ENCODE data around the gene NDUFAF4.
A peak's percentile ranks its signal among the peaks of the same experiment; 100 is the strongest.
"Not testable (repeated sequence)": the region's sequence is repeated elsewhere in the genome, so short reads cannot be mapped to it uniquely, and the experiment has no call there.

NDUFAF4 gene

DNA sequence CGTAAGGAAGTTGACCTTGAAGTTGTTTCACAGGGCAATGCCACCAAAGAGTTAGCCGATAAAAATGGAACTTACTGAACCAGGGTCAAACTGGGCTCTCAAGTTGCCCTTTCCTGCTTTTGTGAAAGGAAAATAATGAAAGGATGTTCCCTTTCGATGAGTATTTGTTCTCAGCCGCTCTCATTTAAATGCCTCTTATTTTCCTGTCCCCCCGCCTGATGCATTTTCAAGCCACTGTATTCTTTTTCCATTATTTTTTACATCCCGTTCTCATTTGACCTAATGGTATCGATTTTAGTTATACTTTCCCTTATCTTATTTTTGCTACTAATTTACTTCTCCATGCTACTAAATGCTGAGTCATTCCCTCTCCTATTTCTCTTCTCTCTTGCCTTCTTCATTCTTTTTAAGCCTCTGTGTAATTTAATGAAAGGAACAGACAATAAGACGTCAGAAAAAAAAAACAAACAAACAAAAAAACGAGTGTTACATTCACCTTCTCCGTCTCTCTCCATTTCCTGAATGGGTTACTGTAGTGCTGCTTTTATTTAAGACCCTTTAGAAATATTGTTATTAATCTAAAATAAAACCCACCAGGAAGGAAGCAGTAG lies 655 bp upstream of the NDUFAF4 start:
- Histone ChIP-seq H3K9me3 (ENCODE audit: control insufficient read depth, insufficient read depth, low read length) (no peaks in the 10 kb centered on the region), H3K4me1 (ENCODE audit: control insufficient read depth, insufficient read depth, low read length) (no peaks in the 10 kb centered on the region), H3K9ac (ENCODE audit: low read depth, low read length) (peak overlapping the region; percentile 62), H3K4me3 (ENCODE audit: low read depth, low read length) (peak overlapping the region; percentile 70), H3K27me3 (ENCODE audit: control insufficient read depth, insufficient read depth, low read length) (no peaks in the 10 kb centered on the region), H3K36me3 (ENCODE audit: control insufficient read depth, insufficient read depth, low read length) (peaks cover 4% of the 10 kb centered on the region)

DNA sequence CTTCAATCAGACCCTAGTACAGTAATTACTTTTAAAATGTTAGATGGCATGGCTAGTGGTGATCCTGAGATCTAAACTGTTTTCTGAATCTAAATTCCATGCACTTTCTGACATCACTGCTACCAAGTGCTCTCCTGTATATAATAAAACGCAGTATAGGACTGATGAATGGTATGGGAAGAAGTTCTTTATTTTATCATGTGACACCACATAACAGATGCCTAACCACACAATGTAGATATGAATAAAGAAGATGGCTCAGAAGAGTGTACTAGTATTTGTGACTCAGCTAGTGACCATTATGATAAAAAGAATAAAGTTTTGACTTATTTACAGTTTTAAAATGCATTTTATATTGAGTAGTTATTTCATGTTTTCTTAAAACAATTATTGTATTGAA lies 8.5 kb downstream of the NDUFAF4 start:
- H3K27me3 ChIP-seq (ENCODE audit: control insufficient read depth, insufficient read depth, low read length) = no peaks in the 10 kb centered on the region
- no peak overlapping the region for H3K9ac ChIP-seq (ENCODE audit: low read depth, low read length)
- peaks cover 7% of the 10 kb centered on the region for H3K36me3 ChIP-seq (ENCODE audit: control insufficient read depth, insufficient read depth, low read length)
- no peaks in the 10 kb centered on the region for H3K9me3 ChIP-seq (ENCODE audit: control insufficient read depth, insufficient read depth, low read length)
- no peaks in the 10 kb centered on the region for H3K4me1 ChIP-seq (ENCODE audit: control insufficient read depth, insufficient read depth, low read length)
- H3K4me3 ChIP-seq (ENCODE audit: low read depth, low read length) = no peak overlapping the region

DNA sequence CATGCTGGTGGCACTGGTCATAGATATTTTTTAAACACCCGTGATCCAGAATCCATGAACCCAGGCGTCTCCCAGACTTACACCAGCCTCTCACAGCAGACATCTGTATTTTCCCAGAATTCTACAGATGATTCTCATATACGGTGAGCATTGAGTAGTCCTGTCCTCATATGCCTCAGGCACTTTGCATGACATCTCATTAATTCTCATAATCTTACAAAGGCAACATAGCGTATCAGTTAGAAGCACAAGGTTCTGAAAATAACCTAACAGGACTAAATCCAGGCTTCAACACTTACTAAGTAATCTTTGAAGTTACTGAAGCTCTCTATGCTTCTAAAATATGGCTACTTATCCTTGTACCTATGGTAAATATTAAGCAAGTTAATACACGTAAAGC lies 8.9 kb downstream of the NDUFAF4 start:
- Histone ChIP-seq H3K4me1 (ENCODE audit: control insufficient read depth, insufficient read depth, low read length) (no peaks in the 10 kb centered on the region), H3K27me3 (ENCODE audit: control insufficient read depth, insufficient read depth, low read length) (no peaks in the 10 kb centered on the region), H3K4me3 (ENCODE audit: low read depth, low read length) (no peak overlapping the region), H3K9me3 (ENCODE audit: control insufficient read depth, insufficient read depth, low read length) (no peaks in the 10 kb centered on the region), H3K36me3 (ENCODE audit: control insufficient read depth, insufficient read depth, low read length) (peaks cover 4% of the 10 kb centered on the region), H3K9ac (ENCODE audit: low read depth, low read length) (no peak overlapping the region)

DNA sequence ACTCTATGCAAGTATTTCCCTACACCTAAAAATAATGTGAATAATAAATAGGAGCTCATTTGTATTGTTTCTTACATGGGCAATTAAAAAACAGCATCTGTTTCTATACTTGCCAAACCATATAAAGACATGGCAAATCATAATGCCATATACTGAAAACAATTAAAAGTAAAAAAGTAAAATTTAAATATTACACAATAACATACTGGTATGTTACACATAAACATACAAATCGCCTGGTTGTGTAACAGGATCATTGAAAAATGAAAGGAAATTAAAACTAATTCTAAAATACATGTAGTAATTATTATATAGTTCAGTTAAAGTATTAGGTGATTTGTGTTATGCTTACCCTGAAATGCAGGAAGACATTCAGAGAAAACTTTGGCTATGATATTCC lies 11.2 kb downstream of the NDUFAF4 start:
- no peaks in the 10 kb centered on the region for H3K36me3 ChIP-seq (ENCODE audit: control insufficient read depth, insufficient read depth, low read length)
- no peak overlapping the region for H3K9ac ChIP-seq (ENCODE audit: low read depth, low read length)
- no peaks in the 10 kb centered on the region for H3K4me1 ChIP-seq (ENCODE audit: control insufficient read depth, insufficient read depth, low read length)
- no peaks in the 10 kb centered on the region for H3K9me3 ChIP-seq (ENCODE audit: control insufficient read depth, insufficient read depth, low read length)
- no peak overlapping the region for H3K4me3 ChIP-seq (ENCODE audit: low read depth, low read length)
- no peaks in the 10 kb centered on the region for H3K27me3 ChIP-seq (ENCODE audit: control insufficient read depth, insufficient read depth, low read length)

DNA sequence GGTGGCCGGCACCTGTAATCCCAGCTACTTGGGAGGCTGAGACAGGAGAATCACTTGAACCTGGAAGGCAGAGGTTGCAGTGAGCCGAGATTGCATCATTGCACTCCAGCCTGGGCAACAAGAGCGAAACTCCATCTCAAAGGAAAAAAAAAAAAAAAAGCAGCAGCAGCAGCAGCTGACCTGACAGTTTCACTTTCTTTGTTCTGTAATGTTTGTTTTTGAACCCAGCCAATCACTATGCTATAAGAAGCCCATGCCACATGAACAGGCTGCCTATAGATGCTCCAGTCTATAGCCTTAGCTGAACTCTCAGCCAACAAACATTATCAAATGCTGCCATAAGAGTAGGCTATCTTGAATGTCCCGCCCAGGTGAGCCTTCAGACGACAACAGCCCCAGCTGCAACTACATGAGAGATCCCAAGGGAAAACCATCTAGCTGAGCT lies 12.5 kb downstream of the NDUFAF4 start:
- H3K9ac ChIP-seq (ENCODE audit: low read depth, low read length); H3K9me3 ChIP-seq (ENCODE audit: control insufficient read depth, insufficient read depth, low read length); H3K36me3 ChIP-seq (ENCODE audit: control insufficient read depth, insufficient read depth, low read length); H3K4me1 ChIP-seq (ENCODE audit: control insufficient read depth, insufficient read depth, low read length); H3K4me3 ChIP-seq (ENCODE audit: low read depth, low read length); H3K27me3 ChIP-seq (ENCODE audit: control insufficient read depth, insufficient read depth, low read length): not testable (repeated sequence)

DNA sequence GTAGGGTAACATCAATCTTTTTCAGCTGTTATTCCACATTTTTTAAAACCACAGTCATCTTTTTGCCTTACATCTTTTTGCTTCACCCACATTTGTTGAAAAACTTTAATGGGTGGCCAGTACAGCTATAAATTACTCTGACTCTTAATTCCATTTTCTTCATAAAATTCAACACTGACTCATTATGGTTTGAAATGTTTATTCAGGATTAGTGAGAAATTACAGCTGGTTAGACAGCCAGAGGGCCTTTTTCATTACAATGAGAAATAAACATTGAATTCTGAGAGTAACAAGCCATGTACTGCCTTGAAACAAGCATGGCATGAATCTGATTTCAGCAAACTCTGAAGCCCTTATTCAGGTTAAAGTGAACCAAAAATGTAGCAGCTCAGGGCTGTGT lies 19.5 kb downstream of the NDUFAF4 start:
- Histone ChIP-seq H3K4me1 (ENCODE audit: control insufficient read depth, insufficient read depth, low read length) (no peaks in the 10 kb centered on the region), H3K27me3 (ENCODE audit: control insufficient read depth, insufficient read depth, low read length) (no peaks in the 10 kb centered on the region), H3K9ac (ENCODE audit: low read depth, low read length) (no peak overlapping the region), H3K4me3 (ENCODE audit: low read depth, low read length) (no peak overlapping the region), H3K9me3 (ENCODE audit: control insufficient read depth, insufficient read depth, low read length) (no peaks in the 10 kb centered on the region), H3K36me3 (ENCODE audit: control insufficient read depth, insufficient read depth, low read length) (no peaks in the 10 kb centered on the region)

DNA sequence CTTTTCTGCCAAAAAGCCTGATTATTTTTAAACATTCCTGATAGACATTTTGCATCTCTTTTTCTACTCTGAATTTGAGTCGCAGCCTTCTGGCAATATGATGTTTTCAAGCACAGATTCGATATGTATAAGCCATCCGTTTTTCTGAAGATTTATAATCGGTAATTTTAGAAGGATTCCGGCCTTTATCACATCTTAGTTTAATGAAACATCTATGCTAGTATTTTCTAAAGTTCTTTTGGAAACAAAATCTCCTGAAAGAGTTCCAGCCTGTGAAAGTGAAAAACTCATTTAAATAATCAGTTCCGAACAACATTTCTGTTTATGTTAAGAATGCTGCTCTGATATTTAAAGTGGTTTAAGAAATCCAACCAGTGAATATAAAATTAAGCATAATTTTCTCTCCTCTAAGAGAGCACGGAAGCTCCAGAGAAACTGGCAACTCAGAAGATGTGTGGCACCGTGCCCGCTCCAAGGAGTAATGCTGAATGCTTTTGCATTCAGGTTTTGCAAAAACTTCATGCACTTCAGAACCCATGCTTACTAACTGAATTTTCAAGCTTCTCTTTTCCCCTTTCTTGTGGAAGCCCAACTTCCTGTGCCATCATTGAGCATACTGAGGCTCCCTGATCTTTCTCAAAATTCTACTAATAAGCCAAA lies 20.7 kb downstream of the NDUFAF4 start:
- no peak overlapping the region for H3K4me3 ChIP-seq (ENCODE audit: low read depth, low read length)
- H3K9ac ChIP-seq (ENCODE audit: low read depth, low read length) = no peak overlapping the region
- no peaks in the 10 kb centered on the region for H3K9me3 ChIP-seq (ENCODE audit: control insufficient read depth, insufficient read depth, low read length)
- H3K27me3 ChIP-seq (ENCODE audit: control insufficient read depth, insufficient read depth, low read length) = no peaks in the 10 kb centered on the region
- no peaks in the 10 kb centered on the region for H3K4me1 ChIP-seq (ENCODE audit: control insufficient read depth, insufficient read depth, low read length)
- H3K36me3 ChIP-seq (ENCODE audit: control insufficient read depth, insufficient read depth, low read length) = no peaks in the 10 kb centered on the region

DNA sequence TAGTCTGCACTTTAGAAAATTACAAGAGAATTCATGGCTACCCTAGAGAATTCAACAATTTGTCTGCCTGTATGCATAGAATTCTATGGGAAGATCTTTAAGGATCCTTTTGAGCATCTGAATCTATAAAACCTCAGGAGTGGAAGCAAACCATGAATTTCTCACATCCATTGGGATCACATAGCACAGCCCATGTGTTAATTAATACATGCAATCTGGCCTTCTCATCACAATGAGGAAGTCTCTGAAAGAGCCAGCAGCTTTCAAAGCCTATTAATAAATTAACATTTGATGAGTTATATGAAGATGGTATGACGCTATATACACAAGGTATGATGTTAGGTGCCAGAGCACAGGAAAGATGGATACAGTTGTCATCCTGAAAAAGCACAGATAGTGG lies 24.7 kb downstream of the NDUFAF4 start:
- Histone ChIP-seq H3K4me1 (ENCODE audit: control insufficient read depth, insufficient read depth, low read length) (no peaks in the 10 kb centered on the region), H3K4me3 (ENCODE audit: low read depth, low read length) (no peak overlapping the region), H3K27me3 (ENCODE audit: control insufficient read depth, insufficient read depth, low read length) (no peaks in the 10 kb centered on the region), H3K9me3 (ENCODE audit: control insufficient read depth, insufficient read depth, low read length) (no peaks in the 10 kb centered on the region), H3K9ac (ENCODE audit: low read depth, low read length) (no peak overlapping the region), H3K36me3 (ENCODE audit: control insufficient read depth, insufficient read depth, low read length) (no peaks in the 10 kb centered on the region)

DNA sequence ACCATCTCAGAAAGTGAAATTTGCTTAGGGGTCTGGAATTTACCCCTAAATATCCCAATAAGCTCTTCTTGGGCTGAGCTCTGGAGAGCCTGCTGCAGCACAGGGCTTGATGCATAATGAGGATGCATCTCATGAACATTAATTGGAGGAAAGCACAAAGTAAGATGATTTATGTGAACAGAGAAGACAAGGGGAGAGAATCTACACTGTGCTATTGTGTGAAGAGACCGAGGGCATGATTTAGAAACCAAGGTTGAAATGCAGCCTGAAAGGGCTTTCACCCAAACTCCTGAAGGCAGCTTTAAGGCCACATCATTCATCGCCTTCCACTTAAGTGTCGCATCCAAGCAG lies 32.7 kb downstream of the NDUFAF4 start:
- H3K4me3 ChIP-seq (ENCODE audit: low read depth, low read length) = no peak overlapping the region
- H3K9me3 ChIP-seq (ENCODE audit: control insufficient read depth, insufficient read depth, low read length) = peaks cover 3% of the 10 kb centered on the region
- H3K4me1 ChIP-seq (ENCODE audit: control insufficient read depth, insufficient read depth, low read length) = no peaks in the 10 kb centered on the region
- no peak overlapping the region for H3K9ac ChIP-seq (ENCODE audit: low read depth, low read length)
- no peaks in the 10 kb centered on the region for H3K36me3 ChIP-seq (ENCODE audit: control insufficient read depth, insufficient read depth, low read length)
- no peaks in the 10 kb centered on the region for H3K27me3 ChIP-seq (ENCODE audit: control insufficient read depth, insufficient read depth, low read length)

DNA sequence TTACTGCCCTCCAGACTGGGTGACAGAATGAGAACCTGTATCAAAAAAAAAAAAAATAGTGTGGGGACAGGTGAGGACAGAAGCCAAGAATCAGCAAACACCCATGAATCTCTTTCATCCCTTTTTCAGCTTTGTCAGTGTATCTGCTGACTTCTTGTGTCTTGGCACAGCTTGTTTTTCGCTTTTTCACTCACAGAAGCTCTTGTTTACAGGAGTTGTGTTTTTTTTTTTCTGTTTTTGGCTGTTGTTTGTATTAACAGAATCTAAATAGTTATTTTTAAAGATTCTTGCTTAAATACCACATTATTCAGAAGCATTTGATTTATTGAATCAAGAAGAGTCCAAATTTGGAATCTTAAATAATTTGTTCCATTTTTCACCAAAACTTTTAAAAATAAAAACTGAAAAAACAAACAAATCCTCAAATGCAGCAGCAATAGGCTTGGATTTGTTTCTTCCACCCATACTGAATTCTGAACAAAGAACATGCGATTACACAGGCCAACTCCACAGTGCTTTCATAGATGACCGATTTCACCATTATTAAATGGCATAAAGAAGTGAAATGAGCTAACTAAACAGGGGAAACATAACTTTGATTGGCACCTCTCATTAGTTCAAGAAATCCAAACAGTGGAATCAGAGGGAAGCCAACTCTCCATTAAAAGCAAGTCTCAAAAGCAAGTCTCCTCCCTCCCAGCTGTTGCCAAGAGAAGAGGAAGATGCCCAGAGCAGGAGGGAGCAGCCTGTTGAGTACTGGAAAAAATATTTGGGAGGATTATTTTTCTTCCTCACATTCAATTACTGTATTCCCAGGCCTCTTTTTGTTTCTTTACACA lies 33.3 kb downstream of the NDUFAF4 start:
- no peaks in the 10 kb centered on the region for H3K36me3 ChIP-seq (ENCODE audit: control insufficient read depth, insufficient read depth, low read length)
- peaks cover 3% of the 10 kb centered on the region for H3K9me3 ChIP-seq (ENCODE audit: control insufficient read depth, insufficient read depth, low read length)
- H3K4me3 ChIP-seq (ENCODE audit: low read depth, low read length) = no peak overlapping the region
- no peak overlapping the region for H3K9ac ChIP-seq (ENCODE audit: low read depth, low read length)
- no peaks in the 10 kb centered on the region for H3K4me1 ChIP-seq (ENCODE audit: control insufficient read depth, insufficient read depth, low read length)
- H3K27me3 ChIP-seq (ENCODE audit: control insufficient read depth, insufficient read depth, low read length) = no peaks in the 10 kb centered on the region

DNA sequence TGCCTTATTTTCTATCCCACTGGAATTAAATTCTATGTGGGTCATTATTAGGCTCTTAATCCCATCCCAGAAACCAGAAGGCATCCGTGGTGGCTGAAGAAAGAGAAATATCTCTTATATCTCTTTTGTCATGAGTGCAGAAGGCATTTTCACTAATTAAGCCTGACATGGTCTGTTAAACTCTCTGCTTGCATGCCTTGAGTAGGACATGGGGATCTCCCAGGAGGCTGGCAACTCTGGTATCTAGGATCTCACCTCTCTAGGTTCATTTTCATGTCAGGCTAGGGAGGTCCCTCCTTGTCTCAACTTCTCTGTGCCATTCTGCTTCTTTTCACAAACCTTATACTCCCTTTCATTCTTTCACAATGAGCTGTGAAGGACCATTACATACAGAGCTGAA lies 35.1 kb downstream of the NDUFAF4 start:
- Histone ChIP-seq H3K9me3 (ENCODE audit: control insufficient read depth, insufficient read depth, low read length) (peaks cover 3% of the 10 kb centered on the region), H3K36me3 (ENCODE audit: control insufficient read depth, insufficient read depth, low read length) (no peaks in the 10 kb centered on the region), H3K27me3 (ENCODE audit: control insufficient read depth, insufficient read depth, low read length) (no peaks in the 10 kb centered on the region), H3K4me1 (ENCODE audit: control insufficient read depth, insufficient read depth, low read length) (no peaks in the 10 kb centered on the region), H3K9ac (ENCODE audit: low read depth, low read length) (no peak overlapping the region), H3K4me3 (ENCODE audit: low read depth, low read length) (no peak overlapping the region)

DNA sequence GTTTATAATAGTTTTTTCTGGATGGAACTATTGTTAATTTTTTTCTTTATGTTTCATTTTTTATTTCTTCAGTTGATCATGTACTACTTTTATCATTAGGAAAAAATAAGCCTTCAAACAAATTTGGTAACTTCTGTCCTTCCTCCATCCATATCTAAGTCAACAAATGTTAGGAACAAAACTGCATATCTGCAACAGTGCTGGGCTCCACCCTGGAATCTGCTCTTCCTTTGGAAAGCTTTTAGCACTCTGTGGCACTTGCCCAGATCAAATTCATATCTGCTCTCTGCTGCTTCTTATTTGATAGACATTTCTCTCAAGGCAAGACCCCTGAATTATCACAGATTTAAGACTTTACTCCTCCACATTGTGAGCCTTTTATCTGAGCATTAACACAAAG lies 36.1 kb downstream of the NDUFAF4 start:
- Histone ChIP-seq H3K9ac (ENCODE audit: low read depth, low read length) (no peak overlapping the region), H3K4me1 (ENCODE audit: control insufficient read depth, insufficient read depth, low read length) (no peaks in the 10 kb centered on the region), H3K9me3 (ENCODE audit: control insufficient read depth, insufficient read depth, low read length) (peaks cover 3% of the 10 kb centered on the region), H3K36me3 (ENCODE audit: control insufficient read depth, insufficient read depth, low read length) (no peaks in the 10 kb centered on the region), H3K4me3 (ENCODE audit: low read depth, low read length) (no peak overlapping the region), H3K27me3 (ENCODE audit: control insufficient read depth, insufficient read depth, low read length) (no peaks in the 10 kb centered on the region)

Measured in iPS-15b (cell line).